ENCODE data around the gene IRF2BP2. TPM values are rescaled to one million over a fixed set of nuclear protein-coding genes. Genes with fewer than 3 reads are reported as not detected.
A peak's percentile ranks its signal among the peaks of the same experiment; 100 is the strongest.

The IRF2BP2 gene
- total and polyA plus RNA-seq, 2 of the 13 experiments (the other 11 are each of a cell fraction or from before 2014, with no cell fraction given): 140 to 147 TPM

DNA sequence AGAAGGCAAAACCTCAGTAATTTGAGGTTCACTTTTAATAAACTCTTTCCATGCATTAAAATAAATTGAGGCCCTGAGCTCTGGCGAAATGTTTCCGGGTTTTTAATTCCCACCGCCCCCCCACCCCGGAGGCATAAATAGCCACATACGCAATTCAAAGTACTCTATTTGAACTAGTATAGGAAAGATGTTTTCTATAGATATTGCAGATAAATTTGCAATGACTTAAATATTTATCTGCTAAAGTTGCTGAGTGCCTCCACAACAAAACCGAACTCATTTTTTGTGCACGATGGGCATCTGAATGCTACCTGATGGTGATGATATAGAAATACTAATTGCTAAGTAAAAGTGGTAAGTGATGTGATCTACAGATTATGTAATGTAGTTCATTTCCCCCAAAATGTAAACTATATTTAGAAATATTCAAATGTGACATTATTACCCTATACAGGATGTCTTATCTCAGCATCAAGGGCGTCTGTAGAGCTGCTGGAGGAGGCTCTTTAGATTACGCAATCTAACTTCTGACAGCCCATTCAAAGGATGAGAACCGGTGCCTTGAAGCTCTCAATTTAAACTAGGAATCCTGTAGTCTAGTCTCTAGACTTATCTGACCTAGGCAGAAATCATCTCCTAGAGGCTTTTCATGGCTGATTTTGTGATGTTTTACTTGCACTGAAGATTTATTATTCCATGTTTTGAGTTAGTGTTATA is 8.5 kb downstream of the IRF2BP2 start (continued):
- TF ChIP-seq, protein P1, sequence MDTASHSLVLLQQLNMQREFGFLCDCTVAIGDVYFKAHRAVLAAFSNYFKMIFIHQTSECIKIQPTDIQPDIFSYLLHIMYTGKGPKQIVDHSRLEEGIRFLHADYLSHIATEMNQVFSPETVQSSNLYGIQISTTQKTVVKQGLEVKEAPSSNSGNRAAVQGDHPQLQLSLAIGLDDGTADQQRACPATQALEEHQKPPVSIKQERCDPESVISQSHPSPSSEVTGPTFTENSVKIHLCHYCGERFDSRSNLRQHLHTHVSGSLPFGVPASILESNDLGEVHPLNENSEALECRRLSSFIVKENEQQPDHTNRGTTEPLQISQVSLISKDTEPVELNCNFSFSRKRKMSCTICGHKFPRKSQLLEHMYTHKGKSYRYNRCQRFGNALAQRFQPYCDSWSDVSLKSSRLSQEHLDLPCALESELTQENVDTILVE (CRISPR knock-in tag; IDR thresholded peaks at IDR 0.05): 0 out of 2 replicates have a peak, but pooled peaks have one; percentile 46
- no peak for TF ChIP-seq PAX8 (CRISPR knock-in tag; IDR thresholded peaks at IDR 0.05; ENCODE audit: borderline replicate concordance)
- no peak for TF ChIP-seq ZSCAN9 (CRISPR knock-in tag; IDR thresholded peaks at IDR 0.05; ENCODE audit: borderline replicate concordance)
- TF ChIP-seq MXD4 (CRISPR knock-in tag; IDR thresholded peaks at IDR 0.05): 0 out of 2 replicates have a peak, but pooled peaks have one; percentile 24
- no peak for TF ChIP-seq PRMT3 (CRISPR knock-in tag; IDR thresholded peaks at IDR 0.05; ENCODE audit: borderline replicate concordance, low read depth)
- TF ChIP-seq ZBTB20 (CRISPR knock-in tag; IDR thresholded peaks at IDR 0.05; ENCODE audit: borderline replicate concordance, low read depth): no peak
- no peak for TF ChIP-seq ZNF460 (CRISPR knock-in tag; IDR thresholded peaks at IDR 0.05; ENCODE audit: borderline replicate concordance)
- no peak for TF ChIP-seq ZNF788 (CRISPR knock-in tag; IDR thresholded peaks at IDR 0.05; ENCODE audit: borderline replicate concordance)
- no peak for TF ChIP-seq KLF12 (CRISPR knock-in tag; IDR thresholded peaks at IDR 0.05; ENCODE audit: borderline replicate concordance)
- TF ChIP-seq, protein P2, sequence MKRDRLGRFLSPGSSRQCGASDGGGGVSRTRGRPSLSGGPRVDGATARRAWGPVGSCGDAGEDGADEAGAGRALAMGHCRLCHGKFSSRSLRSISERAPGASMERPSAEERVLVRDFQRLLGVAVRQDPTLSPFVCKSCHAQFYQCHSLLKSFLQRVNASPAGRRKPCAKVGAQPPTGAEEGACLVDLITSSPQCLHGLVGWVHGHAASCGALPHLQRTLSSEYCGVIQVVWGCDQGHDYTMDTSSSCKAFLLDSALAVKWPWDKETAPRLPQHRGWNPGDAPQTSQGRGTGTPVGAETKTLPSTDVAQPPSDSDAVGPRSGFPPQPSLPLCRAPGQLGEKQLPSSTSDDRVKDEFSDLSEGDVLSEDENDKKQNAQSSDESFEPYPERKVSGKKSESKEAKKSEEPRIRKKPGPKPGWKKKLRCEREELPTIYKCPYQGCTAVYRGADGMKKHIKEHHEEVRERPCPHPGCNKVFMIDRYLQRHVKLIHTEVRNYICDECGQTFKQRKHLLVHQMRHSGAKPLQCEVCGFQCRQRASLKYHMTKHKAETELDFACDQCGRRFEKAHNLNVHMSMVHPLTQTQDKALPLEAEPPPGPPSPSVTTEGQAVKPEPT (CRISPR knock-in tag; IDR thresholded peaks at IDR 0.05; ENCODE audit: low read depth): no peak
- no peak for TF ChIP-seq ZNF101 (CRISPR knock-in tag; IDR thresholded peaks at IDR 0.05; ENCODE audit: borderline replicate concordance, low read depth)
- TF ChIP-seq, protein P3, sequence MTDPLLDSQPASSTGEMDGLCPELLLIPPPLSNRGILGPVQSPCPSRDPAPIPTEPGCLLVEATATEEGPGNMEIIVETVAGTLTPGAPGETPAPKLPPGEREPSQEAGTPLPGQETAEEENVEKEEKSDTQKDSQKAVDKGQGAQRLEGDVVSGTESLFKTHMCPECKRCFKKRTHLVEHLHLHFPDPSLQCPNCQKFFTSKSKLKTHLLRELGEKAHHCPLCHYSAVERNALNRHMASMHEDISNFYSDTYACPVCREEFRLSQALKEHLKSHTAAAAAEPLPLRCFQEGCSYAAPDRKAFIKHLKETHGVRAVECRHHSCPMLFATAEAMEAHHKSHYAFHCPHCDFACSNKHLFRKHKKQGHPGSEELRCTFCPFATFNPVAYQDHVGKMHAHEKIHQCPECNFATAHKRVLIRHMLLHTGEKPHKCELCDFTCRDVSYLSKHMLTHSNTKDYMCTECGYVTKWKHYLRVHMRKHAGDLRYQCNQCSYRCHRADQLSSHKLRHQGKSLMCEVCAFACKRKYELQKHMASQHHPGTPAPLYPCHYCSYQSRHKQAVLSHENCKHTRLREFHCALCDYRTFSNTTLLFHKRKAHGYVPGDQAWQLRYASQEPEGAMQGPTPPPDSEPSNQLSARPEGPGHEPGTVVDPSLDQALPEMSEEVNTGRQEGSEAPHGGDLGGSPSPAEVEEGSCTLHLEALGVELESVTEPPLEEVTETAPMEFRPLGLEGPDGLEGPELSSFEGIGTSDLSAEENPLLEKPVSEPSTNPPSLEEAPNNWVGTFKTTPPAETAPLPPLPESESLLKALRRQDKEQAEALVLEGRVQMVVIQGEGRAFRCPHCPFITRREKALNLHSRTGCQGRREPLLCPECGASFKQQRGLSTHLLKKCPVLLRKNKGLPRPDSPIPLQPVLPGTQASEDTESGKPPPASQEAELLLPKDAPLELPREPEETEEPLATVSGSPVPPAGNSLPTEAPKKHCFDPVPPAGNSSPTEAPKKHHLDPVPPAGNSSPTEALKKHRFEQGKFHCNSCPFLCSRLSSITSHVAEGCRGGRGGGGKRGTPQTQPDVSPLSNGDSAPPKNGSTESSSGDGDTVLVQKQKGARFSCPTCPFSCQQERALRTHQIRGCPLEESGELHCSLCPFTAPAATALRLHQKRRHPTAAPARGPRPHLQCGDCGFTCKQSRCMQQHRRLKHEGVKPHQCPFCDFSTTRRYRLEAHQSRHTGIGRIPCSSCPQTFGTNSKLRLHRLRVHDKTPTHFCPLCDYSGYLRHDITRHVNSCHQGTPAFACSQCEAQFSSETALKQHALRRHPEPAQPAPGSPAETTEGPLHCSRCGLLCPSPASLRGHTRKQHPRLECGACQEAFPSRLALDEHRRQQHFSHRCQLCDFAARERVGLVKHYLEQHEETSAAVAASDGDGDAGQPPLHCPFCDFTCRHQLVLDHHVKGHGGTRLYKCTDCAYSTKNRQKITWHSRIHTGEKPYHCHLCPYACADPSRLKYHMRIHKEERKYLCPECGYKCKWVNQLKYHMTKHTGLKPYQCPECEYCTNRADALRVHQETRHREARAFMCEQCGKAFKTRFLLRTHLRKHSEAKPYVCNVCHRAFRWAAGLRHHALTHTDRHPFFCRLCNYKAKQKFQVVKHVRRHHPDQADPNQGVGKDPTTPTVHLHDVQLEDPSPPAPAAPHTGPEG (CRISPR knock-in tag; IDR thresholded peaks at IDR 0.05): no peak
- TF ChIP-seq, protein P4, sequence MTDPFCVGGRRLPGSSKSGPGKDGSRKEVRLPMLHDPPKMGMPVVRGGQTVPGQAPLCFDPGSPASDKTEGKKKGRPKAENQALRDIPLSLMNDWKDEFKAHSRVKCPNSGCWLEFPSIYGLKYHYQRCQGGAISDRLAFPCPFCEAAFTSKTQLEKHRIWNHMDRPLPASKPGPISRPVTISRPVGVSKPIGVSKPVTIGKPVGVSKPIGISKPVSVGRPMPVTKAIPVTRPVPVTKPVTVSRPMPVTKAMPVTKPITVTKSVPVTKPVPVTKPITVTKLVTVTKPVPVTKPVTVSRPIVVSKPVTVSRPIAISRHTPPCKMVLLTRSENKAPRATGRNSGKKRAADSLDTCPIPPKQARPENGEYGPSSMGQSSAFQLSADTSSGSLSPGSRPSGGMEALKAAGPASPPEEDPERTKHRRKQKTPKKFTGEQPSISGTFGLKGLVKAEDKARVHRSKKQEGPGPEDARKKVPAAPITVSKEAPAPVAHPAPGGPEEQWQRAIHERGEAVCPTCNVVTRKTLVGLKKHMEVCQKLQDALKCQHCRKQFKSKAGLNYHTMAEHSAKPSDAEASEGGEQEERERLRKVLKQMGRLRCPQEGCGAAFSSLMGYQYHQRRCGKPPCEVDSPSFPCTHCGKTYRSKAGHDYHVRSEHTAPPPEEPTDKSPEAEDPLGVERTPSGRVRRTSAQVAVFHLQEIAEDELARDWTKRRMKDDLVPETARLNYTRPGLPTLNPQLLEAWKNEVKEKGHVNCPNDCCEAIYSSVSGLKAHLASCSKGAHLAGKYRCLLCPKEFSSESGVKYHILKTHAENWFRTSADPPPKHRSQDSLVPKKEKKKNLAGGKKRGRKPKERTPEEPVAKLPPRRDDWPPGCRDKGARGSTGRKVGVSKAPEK (CRISPR knock-in tag; IDR thresholded peaks at IDR 0.05; ENCODE audit: borderline replicate concordance): no peak
- 0 out of 2 replicates have a peak, but pooled peaks have one; percentile 52 for TF ChIP-seq ZC3H13 (CRISPR knock-in tag; IDR thresholded peaks at IDR 0.05)
- TF ChIP-seq ZNF772 (CRISPR knock-in tag; IDR thresholded peaks at IDR 0.05): no peak
- no peak for TF ChIP-seq ZNF563 (CRISPR knock-in tag; IDR thresholded peaks at IDR 0.05)
- TF ChIP-seq BHLHE40 (IDR thresholded peaks at IDR 0.05; ENCODE audit: low read length): no peak

Data from HepG2 (cell line).